Measurements from ENCODE around the gene MIER2. TPM values are rescaled to one million over a fixed set of nuclear protein-coding genes. Genes with fewer than 3 reads are reported as not detected.

MIER2 gene
- total RNA-seq, 4 donors from 2014 or later = 11.6 to 26.4 (median 18.9) TPM

DNA sequence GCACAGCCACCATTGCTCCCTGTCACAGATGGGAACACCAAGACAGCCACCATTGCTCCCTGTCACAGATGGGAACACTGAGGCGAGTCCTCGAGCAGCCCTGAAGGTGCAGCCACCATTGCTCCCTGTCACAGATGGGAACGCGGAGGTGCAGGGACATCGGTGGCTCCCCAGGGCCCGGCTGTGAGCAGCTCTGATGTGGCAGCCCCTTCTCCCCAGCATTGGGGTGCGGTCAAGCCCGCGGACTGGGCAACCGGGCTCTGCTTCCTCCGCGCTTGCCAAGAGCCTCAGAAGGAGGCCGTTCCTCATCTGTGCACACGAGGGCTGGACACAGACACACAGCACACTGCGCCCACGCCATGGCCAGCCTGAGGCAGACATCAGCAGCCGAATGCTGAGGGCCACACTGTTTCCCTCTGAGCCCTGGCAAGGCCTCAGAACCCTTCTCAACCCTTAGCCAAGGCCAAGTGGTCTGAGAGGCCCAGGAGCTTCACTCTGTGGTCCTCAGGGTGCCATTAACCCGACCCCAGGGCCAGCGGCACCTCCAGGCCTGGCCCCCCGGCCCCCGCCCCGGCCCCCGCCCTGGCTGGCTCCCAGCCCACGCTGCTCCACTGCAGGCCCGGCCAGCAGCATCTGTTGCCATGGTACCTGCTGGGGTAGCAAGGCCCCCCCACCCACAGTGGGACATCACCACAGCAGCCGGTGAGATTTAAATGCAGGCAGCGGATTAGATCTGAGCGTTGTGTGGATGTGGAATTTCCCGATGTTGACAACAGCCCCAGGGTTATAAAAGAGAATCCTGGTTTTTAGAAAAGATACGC is 46.0 kb upstream of the MIER2 start:
- TF ChIP-seq, protein P1, sequence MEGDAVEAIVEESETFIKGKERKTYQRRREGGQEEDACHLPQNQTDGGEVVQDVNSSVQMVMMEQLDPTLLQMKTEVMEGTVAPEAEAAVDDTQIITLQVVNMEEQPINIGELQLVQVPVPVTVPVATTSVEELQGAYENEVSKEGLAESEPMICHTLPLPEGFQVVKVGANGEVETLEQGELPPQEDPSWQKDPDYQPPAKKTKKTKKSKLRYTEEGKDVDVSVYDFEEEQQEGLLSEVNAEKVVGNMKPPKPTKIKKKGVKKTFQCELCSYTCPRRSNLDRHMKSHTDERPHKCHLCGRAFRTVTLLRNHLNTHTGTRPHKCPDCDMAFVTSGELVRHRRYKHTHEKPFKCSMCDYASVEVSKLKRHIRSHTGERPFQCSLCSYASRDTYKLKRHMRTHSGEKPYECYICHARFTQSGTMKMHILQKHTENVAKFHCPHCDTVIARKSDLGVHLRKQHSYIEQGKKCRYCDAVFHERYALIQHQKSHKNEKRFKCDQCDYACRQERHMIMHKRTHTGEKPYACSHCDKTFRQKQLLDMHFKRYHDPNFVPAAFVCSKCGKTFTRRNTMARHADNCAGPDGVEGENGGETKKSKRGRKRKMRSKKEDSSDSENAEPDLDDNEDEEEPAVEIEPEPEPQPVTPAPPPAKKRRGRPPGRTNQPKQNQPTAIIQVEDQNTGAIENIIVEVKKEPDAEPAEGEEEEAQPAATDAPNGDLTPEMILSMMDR (IDR thresholded peaks at IDR 0.05) = no peak
- TF ChIP-seq EP300 (IDR thresholded peaks at IDR 0.05) (no peak), POLR2AphosphoS5 (IDR thresholded peaks at IDR 0.05) (no peak), POLR2A (IDR thresholded peaks at IDR 0.05; ENCODE audit: low read depth) (no peak)
- intact Hi-C loops (cut with DNase I) = no loop called here
- Histone ChIP-seq H3K9me3 (no peaks in the 10 kb centered on the region), H3K27me3 (peaks cover 0 to 38% (median 0%) of the 10 kb centered on the region in 4 donors), H3K4me1 (no peaks in the 10 kb centered on the region), H3K36me3 (no peaks in the 10 kb centered on the region), H3K27ac (replicated peaks in 1 of 4) (no peak overlapping the region), H3K4me3 (no peak overlapping the region)
- DNase-seq (ENCODE audit: extremely low spot score) = no peak
- 81% methylated on average over 10 of the region's 30 CpGs for WGBS

DNA sequence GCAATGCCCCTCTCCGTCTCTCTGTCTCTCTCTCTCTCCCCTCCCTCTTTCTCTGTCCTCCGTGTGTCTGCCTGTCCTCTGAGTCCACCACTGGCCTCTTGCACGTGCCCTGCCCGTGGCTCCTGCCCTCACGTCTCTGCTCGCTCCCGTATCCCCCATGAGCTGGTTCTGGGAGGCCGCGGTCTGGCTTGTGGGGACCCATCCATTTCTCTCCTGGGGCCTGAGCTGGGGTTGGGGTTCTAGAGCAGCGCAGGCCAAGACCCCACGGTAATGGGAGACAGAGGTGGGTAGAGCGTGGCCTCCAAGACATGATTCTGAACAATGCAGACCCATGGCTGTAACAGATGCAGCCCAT is 45.3 kb upstream of the MIER2 start:
- intact Hi-C loops (cut with DNase I) = loop anchor here (10.0 kb wide), 1 partner anchor 95 kb away; no protein-coding TSS in a partner anchor
- Histone ChIP-seq H3K4me3 (no peak overlapping the region), H3K4me1 (no peaks in the 10 kb centered on the region), H3K9me3 (no peaks in the 10 kb centered on the region), H3K27ac (replicated peaks in 1 of 4) (no peak overlapping the region), H3K27me3 (peaks cover 0 to 39% (median 0%) of the 10 kb centered on the region in 4 donors), H3K36me3 (no peaks in the 10 kb centered on the region)
- DNase-seq (ENCODE audit: extremely low spot score) = no peak
- WGBS = 87% methylated on average over 11 of the region's 12 CpGs
- no peak for TF ChIP-seq POLR2AphosphoS5 (IDR thresholded peaks at IDR 0.05)
- TF ChIP-seq, protein P1 (IDR thresholded peaks at IDR 0.05) = no peak
- no peak for TF ChIP-seq EP300 (IDR thresholded peaks at IDR 0.05)
- TF ChIP-seq POLR2A (IDR thresholded peaks at IDR 0.05; ENCODE audit: low read depth) = no peak

DNA sequence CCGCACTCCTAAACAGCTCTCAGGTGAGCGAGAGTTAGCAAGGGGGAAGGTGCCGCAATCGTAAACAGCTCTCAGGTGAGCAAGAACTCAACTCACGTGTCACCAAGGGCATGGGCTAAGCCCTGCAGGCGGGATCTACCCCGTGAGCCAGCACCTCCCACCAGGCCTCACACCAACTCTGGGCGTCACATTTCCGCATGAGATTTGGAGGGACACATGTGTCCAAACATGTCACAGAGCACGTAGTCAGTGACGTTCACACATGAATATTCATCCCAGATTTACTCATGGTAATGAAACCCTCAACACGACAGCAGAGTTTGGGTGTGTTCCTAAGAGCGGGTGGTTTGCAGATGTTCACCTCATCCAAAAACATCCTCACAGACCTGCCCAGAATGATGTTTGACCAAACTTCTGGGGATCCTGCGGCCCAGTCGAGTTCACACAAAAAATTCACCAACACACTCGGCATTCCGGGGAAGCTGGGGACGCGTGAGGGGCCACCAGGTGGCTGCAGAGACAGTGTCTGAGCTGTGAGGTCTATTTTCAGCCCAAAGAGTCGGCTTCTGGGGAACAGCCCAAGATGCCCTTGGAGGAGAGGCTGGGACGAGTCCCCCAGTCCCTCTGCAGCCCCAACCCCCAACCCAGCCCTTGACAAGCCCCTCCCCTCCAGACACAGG is 44.8 kb upstream of the MIER2 start:
- intact Hi-C loops (cut with DNase I) = loop anchor here (10.0 kb wide), 1 partner anchor 95 kb away; no protein-coding TSS in a partner anchor
- H3K36me3 ChIP-seq = no peaks in the 10 kb centered on the region
- no peak overlapping the region for H3K4me3 ChIP-seq
- TF ChIP-seq, protein P1 (IDR thresholded peaks at IDR 0.05) = no peak
- TF ChIP-seq POLR2A (IDR thresholded peaks at IDR 0.05; ENCODE audit: low read depth) (no peak), EP300 (IDR thresholded peaks at IDR 0.05) (no peak), POLR2AphosphoS5 (IDR thresholded peaks at IDR 0.05) (no peak)
- DNase-seq (ENCODE audit: extremely low spot score) = no peak
- no peak overlapping the region for H3K27ac ChIP-seq (replicated peaks in 1 of 4)
- H3K9me3 ChIP-seq = no peaks in the 10 kb centered on the region
- no peaks in the 10 kb centered on the region for H3K4me1 ChIP-seq
- H3K27me3 ChIP-seq = peaks cover 0 to 42% (median 0%) of the 10 kb centered on the region in 4 donors
- WGBS = 73% methylated on average over 17 of the region's 21 CpGs

DNA sequence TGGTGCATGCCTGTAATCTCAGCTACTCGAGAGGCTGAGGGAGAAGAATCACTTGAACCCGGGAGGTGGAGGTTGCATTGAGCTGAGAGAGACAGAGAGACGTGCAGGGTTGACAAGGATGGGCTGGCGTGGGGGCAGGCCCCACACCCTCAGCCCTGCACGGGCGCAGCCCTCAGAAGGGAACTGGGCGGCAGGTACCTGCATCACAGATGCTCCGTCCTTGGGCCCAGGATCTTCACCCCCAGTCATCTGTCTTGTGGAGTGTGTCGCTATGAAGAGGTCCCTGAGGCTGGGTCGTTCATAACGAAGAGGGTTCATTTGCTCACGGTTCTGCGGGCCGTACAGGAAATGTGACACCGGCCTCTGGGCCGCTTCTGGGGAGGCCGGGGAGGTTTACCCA is 44.1 kb upstream of the MIER2 start:
- TF ChIP-seq POLR2A (IDR thresholded peaks at IDR 0.05; ENCODE audit: low read depth) (no peak), POLR2AphosphoS5 (IDR thresholded peaks at IDR 0.05) (no peak), EP300 (IDR thresholded peaks at IDR 0.05) (no peak)
- TF ChIP-seq, protein P1 (IDR thresholded peaks at IDR 0.05) = no peak
- intact Hi-C loops (cut with DNase I) = loop anchor here (10.0 kb wide), 1 partner anchor 96 kb away; no protein-coding TSS in a partner anchor
- 83% methylated on average over 13 of the region's 17 CpGs for WGBS
- Histone ChIP-seq H3K36me3 (no peaks in the 10 kb centered on the region), H3K27me3 (peaks cover 0 to 49% (median under 1%) of the 10 kb centered on the region in 4 donors), H3K9me3 (no peaks in the 10 kb centered on the region), H3K27ac (replicated peaks in 1 of 4) (no peak overlapping the region), H3K4me1 (peaks cover 0 to 5% (median 0%) of the 10 kb centered on the region in 4 donors), H3K4me3 (no peak overlapping the region)
- no peak for DNase-seq (ENCODE audit: extremely low spot score)
